Esophagus mucosa (tissue), 1 donor: ENCODE measurements around the gene CDH23. TPM values are rescaled to one million over a fixed set of nuclear protein-coding genes. Genes with fewer than 3 reads are reported as not detected.
"Not testable (repeated sequence)": the region's sequence is repeated elsewhere in the genome, so short reads cannot be mapped to it uniquely, and the experiment has no call there.

ENCODE experiments used
- ATAC-seq: fragments of 200-7000 bp; cut with Tn5 transposase; one replicate; pipeline ENCODE4 v1.9.1; 2020
- total RNA-seq: library from RNA; stranded (reverse); gene quantifications from one replicate; pipeline ENCODE4 v1.2.4, GENCODE V29; 2023
- donor health status: DM: yes; HTN: yes; CAD: no.

CDH23 gene
- total RNA-seq, 1 donor from 2014 or later, result 1.3 TPM

GRCh38 chr10:71587941-71588573 is 191.3 kb downstream of the CDH23 start:
- no peak for ATAC-seq

GRCh38 chr10:71588685-71589084 is 192.0 kb downstream of the CDH23 start:
- no peak for ATAC-seq

GRCh38 chr10:71589617-71590551 is 193.2 kb downstream of the CDH23 start:
- ATAC-seq, result no peak

- no peak for ATAC-seq
Measured at GRCh38 chr10:71590781-71591350, 194.1 kb downstream of the CDH23 start.

- ATAC-seq, result no peak
Measured at GRCh38 chr10:71594934-71595571, 198.3 kb downstream of the CDH23 start.

- ATAC-seq, result no peak
Measured at GRCh38 chr10:71595649-71596048, 198.9 kb downstream of the CDH23 start.

GRCh38 chr10:71596127-71596526 is 199.4 kb downstream of the CDH23 start:
- no peak for ATAC-seq

- no peak for ATAC-seq
Measured at GRCh38 chr10:71596759-71597158, 200.0 kb downstream of the CDH23 start.

GRCh38 chr10:71597821-71598498 is 201.2 kb downstream of the CDH23 start:
- peak; percentile 58 for ATAC-seq

GRCh38 chr10:71598621-71599055 is 201.9 kb downstream of the CDH23 start:
- ATAC-seq, result no peak

GRCh38 chr10:71599518-71599917 is 202.8 kb downstream of the CDH23 start:
- no peak for ATAC-seq

GRCh38 chr10:71600242-71600641 is 203.5 kb downstream of the CDH23 start:
- not testable (repeated sequence) for ATAC-seq

GRCh38 chr10:71600849-71601248 is 204.1 kb downstream of the CDH23 start:
- ATAC-seq, result no peak

- ATAC-seq, result no peak
Measured at GRCh38 chr10:71601273-71601672, 204.6 kb downstream of the CDH23 start.

- no peak for ATAC-seq
Measured at GRCh38 chr10:71603150-71603549, 206.4 kb downstream of the CDH23 start.

GRCh38 chr10:71603754-71604153 is 207.0 kb downstream of the CDH23 start:
- ATAC-seq, result no peak

GRCh38 chr10:71604324-71605018 is 207.8 kb downstream of the CDH23 start:
- ATAC-seq, result no peak

- ATAC-seq, result no peak
Measured at GRCh38 chr10:71605263-71605962, 208.7 kb downstream of the CDH23 start.

- ATAC-seq, result no peak
Measured at GRCh38 chr10:71606257-71607081, 209.7 kb downstream of the CDH23 start.

GRCh38 chr10:71607082-71607443 is 210.3 kb downstream of the CDH23 start:
- ATAC-seq, result no peak
